Brain microvascular endothelial cell (primary cell): ENCODE measurements around the gene HMGB1.

Source experiments
- DNase-seq: peaks from one replicate; pipeline ENCODE4 v3.0.0-alpha.2; 2020
- H3K27ac ChIP-seq: fragments of 250-450 bp; sonication (Bioruptor Pico); 2 replicates; pipeline ENCODE4 v1.5.1; 2020; ENCODE audit warnings: mild to moderate bottlenecking, moderate library complexity
- H3K27me3 ChIP-seq: fragments of 250-450 bp; sonication (Bioruptor Pico); replicated peaks from 2 replicates; pipeline ENCODE4 v1.5.1; 2020; ENCODE audit warnings: mild to moderate bottlenecking
- H3K36me3 ChIP-seq: fragments of 250-450 bp; sonication (Bioruptor Pico); replicated peaks from 2 replicates; pipeline ENCODE4 v1.5.1; 2020; ENCODE audit warnings: mild to moderate bottlenecking
- H3K4me3 ChIP-seq: 2 replicates; pipeline ENCODE4 v1.5.1; 2011; ENCODE audit warnings: low read depth, mild to moderate bottlenecking, control low read depth, low read length, moderate library complexity
- in situ Hi-C: cut with HindIII; loops from 2 replicates; pipeline ENCODE4 v1.10.0; 2017; ENCODE audit warnings: low sequenced_read_pairs, low pct_ligation_motif_present
- TF ChIP-seq, protein P1 (sequence below): IDR thresholded peaks from 2 replicates; pipeline ENCODE4 v1.5.1; 2011; ENCODE audit warnings: low read depth, mild to moderate bottlenecking, moderate library complexity, low read length, control low read depth, inconsistent platforms; ENCODE audit errors: missing control alignments

Gene HMGB1

DNA sequence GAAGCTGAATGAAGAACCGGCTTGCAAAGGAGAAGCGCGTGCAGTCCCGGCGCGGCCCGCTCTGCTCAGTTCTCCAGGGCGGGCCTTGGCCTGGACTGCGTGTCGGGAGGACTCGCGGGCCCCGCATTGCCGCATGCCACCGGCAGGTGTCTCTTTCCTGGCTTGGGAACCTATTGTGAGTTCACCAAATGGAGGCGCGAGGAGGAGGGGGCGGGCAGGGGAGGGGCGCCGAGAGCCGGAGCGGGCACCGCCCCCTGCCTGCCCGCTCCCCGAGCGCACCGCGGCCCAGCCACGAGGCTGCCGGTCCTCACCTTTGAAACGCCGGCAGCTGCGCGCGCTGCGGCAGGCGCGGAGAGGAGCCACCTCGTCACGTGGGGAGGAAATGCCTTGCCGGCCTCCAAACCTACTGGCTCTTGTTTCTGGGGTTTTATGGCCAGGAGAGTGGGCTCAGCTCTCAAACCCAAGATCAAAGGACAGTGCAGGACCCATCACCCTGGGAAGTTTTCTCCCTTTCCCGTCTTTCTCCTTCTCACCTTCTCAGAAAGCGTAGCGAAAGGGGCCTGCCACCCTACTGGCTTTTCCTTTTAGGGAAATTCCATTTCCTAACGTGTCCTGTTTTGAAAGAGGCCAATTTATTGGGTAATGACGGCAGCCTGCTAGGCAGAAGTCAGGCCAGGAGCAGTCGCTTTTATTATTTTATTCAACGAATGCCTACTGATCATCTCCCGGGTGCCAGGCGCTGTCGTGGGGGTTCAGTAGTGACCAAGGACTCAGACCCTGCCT lies 57.2 kb downstream of the HMGB1 start:
- in situ Hi-C loops = no loop called here
- peak; percentile 88 for DNase-seq
- TF ChIP-seq, protein P1, sequence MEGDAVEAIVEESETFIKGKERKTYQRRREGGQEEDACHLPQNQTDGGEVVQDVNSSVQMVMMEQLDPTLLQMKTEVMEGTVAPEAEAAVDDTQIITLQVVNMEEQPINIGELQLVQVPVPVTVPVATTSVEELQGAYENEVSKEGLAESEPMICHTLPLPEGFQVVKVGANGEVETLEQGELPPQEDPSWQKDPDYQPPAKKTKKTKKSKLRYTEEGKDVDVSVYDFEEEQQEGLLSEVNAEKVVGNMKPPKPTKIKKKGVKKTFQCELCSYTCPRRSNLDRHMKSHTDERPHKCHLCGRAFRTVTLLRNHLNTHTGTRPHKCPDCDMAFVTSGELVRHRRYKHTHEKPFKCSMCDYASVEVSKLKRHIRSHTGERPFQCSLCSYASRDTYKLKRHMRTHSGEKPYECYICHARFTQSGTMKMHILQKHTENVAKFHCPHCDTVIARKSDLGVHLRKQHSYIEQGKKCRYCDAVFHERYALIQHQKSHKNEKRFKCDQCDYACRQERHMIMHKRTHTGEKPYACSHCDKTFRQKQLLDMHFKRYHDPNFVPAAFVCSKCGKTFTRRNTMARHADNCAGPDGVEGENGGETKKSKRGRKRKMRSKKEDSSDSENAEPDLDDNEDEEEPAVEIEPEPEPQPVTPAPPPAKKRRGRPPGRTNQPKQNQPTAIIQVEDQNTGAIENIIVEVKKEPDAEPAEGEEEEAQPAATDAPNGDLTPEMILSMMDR = peak; percentile 74
- peak overlapping the region; percentile 37 for H3K4me3 ChIP-seq
- H3K36me3 ChIP-seq = no peaks in the 10 kb centered on the region
- no peak overlapping the region for H3K27ac ChIP-seq
- no peaks in the 10 kb centered on the region for H3K27me3 ChIP-seq

DNA sequence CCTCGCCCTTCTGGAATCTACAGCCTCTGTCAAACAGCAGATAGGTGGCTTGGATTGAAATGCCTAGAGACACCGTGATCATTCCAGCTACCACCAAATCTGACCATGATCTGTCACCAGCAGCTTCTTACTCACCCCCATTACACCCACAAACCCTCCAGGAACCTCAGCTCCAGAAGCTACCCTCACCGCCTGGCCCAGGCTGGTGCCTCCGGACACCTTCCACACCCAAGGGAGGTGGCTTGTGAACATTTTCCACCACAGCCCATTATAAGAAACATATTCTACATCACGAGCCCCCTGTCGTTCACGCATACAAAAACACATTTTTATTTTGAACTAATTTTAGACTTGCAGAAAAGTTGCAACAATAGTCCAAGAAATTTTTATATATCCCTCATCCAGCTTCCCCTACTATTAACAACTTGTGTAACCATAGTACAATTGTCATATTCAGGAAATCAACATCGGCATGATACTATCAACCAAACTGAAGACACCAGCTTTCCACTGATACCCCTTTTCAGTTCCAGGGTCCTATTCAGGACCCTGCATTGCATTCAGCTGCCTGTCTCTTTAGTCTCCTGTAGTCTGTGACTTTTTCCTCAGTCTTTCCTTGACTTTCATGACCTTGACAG lies 58.8 kb downstream of the HMGB1 start:
- Histone ChIP-seq H3K36me3 (no peaks in the 10 kb centered on the region), H3K4me3 (no peak overlapping the region), H3K27ac (no peak overlapping the region), H3K27me3 (no peaks in the 10 kb centered on the region)
- in situ Hi-C loops = no loop called here
- DNase-seq = no peak
- TF ChIP-seq, protein P1 = no peak
